Umbilical cord (tissue), 2 donors: ENCODE data around the gene SPANXN3. TPM values are rescaled to one million over a fixed set of nuclear protein-coding genes. Genes with fewer than 3 reads are reported as not detected.
"Not testable (repeated sequence)": the region's sequence is repeated elsewhere in the genome, so short reads cannot be mapped to it uniquely, and the experiment has no call there.

Source experiments
- DNase-seq: peaks from one replicate; pipeline ENCODE4 v3.0.0-alpha.2; 2015; ENCODE audit warnings: low spot score
- total RNA-seq: library from RNA; depleted of rRNA; stranded (reverse); fragments of >200 nt; gene quantifications from one replicate; pipeline ENCODE4 v1.2.3, GENCODE V29; 2014; ENCODE audit warnings: low replicate concordance; ENCODE audit not compliant: insufficient read depth

SPANXN3 gene
- not detected for total RNA-seq

- not testable (repeated sequence) for DNase-seq
These were observed at the start of gene SPANXN3 for GRCh38 chrX:143517375-143517774. TSS of gene SPANXN3 (minus strand) at chrX:143517475. CDS start at chrX:143517391, 84 bp downstream.

- no peak for DNase-seq
These were observed 18.9 kb upstream of the SPANXN3 start for GRCh38 chrX:143536176-143536575.

- not testable (repeated sequence) for DNase-seq
These were observed 15.1 kb downstream of the SPANXN3 start for GRCh38 chrX:143502196-143502595.

GRCh38 chrX:143500751-143501150 is 16.5 kb downstream of the SPANXN3 start:
- DNase-seq: no peak

- DNase-seq: no peak
These were observed 31.2 kb downstream of the SPANXN3 start for GRCh38 chrX:143486105-143486504.

GRCh38 chrX:143476751-143477150 is 40.5 kb downstream of the SPANXN3 start:
- no peak for DNase-seq

GRCh38 chrX:143472347-143472938 is 44.8 kb downstream of the SPANXN3 start:
- DNase-seq: no peak

- DNase-seq: no peak
These were observed 51.1 kb downstream of the SPANXN3 start for GRCh38 chrX:143466130-143466529.

GRCh38 chrX:143462696-143463095 is 54.6 kb downstream of the SPANXN3 start:
- DNase-seq: no peak

- DNase-seq: no peak
These were observed 55.7 kb downstream of the SPANXN3 start for GRCh38 chrX:143461606-143462005.

Other genes starting within 250 kb of the SPANXN3 start
- 33.7 TPM for gene SLITRK4, start 118.6 kb upstream of the SPANXN3 start, total RNA-seq
- not detected for gene SPANXN2, start 203.3 kb upstream of the SPANXN3 start, total RNA-seq